Myometrial cell (primary cell): ENCODE measurements around the gene DSG1. TPM values are rescaled to one million over a fixed set of nuclear protein-coding genes. Genes with fewer than 3 reads are reported as not detected.

Experiments used
- total RNA-seq: library from RNA; depleted of rRNA; stranded (reverse); fragments of >200 nt; gene quantifications from 2 replicates; pipeline ENCODE4 v1.2.3, GENCODE V29; 2015

DSG1 gene
- total RNA-seq, result not detected in 2 replicates

GRCh38 chr18:31317860-31318259 lies at the start of gene DSG1:
Gene DSG1 (plus strand): TSS chr18:31318160. CDS start chr18:31318301, 141 bp downstream.

GRCh38 chr18:31376477-31376876 lies 58.5 kb downstream of the DSG1 start, which contains the start of gene DSG4:
Gene DSG4 (plus strand): TSS chr18:31376777. CDS start chr18:31376912, 135 bp downstream.

Other genes starting within 250 kb of the DSG1 start
- not detected in 2 replicates for gene DSC2, start 215.7 kb upstream of the DSG1 start, total RNA-seq
- not detected in 2 replicates for gene DSC1, start 155.3 kb upstream of the DSG1 start, total RNA-seq
- gene DSG4, start 58.6 kb downstream of the DSG1 start, total RNA-seq, result not detected in 2 replicates
- not detected in 2 replicates for gene DSG3, start 129.6 kb downstream of the DSG1 start, total RNA-seq
- 9.8 and 15.6 TPM in 2 replicates for gene DSG2, start 180.0 kb downstream of the DSG1 start, total RNA-seq